ENCODE measurements around the gene ZYG11B. TPM values are rescaled to one million over a fixed set of nuclear protein-coding genes. Genes with fewer than 3 reads are reported as not detected.

Gene ZYG11B
- total RNA-seq, 2 experiments from 2014 or later = 9.7 to 9.9 TPM

Other genes starting within 250 kb of the ZYG11B start
- gene TUT4, start 173.4 kb upstream of the ZYG11B start, total RNA-seq = 10 to 100 TPM; 56.7 to 58.2 TPM
- gene GPX7, start 124.1 kb upstream of the ZYG11B start, total RNA-seq = 10 to 100 TPM; 29.4 to 31.1 TPM
- 10 to 100 TPM; 13.7 to 14.2 TPM for gene SHISAL2A, start 93.3 kb upstream of the ZYG11B start, total RNA-seq
- gene COA7, start 28.1 kb upstream of the ZYG11B start, total RNA-seq = 10 to 100 TPM; 32.5 to 35.7 TPM
- gene ZYG11A, start 116.3 kb downstream of the ZYG11B start, total RNA-seq = under 1 TPM; 0.19 to 0.20 TPM
- gene ECHDC2, start 195.3 kb downstream of the ZYG11B start, total RNA-seq = 10 to 100 TPM; 28.5 to 29.1 TPM
- 10 to 100 TPM; 63.9 to 66.2 TPM for gene SCP2, start 200.8 kb downstream of the ZYG11B start, total RNA-seq